Endodermal cell (in vitro differentiated cells): Measurements from ENCODE around the gene CHMP4A. TPM values are rescaled to one million over a fixed set of nuclear protein-coding genes. Genes with fewer than 3 reads are reported as not detected.

Experiments used
- DNase-seq: peaks from one replicate; pipeline ENCODE4 v3.0.0-alpha.2; 2017
- H3K27ac ChIP-seq: 2 replicates; pipeline ENCODE4 v1.5.1; 2013; ENCODE audit warnings: mild to moderate bottlenecking, low read depth, low read length, moderate library complexity
- H3K27me3 ChIP-seq: 2 replicates; pipeline ENCODE4 v1.6.1; 2013; ENCODE audit warnings: mild to moderate bottlenecking, low read length, moderate library complexity; ENCODE audit not compliant: insufficient read depth, control insufficient read depth, poor library complexity, severe bottlenecking
- H3K36me3 ChIP-seq: 2 replicates; pipeline ENCODE4 v1.7.0; 2013; ENCODE audit warnings: mild to moderate bottlenecking, low read length, moderate library complexity; ENCODE audit not compliant: control insufficient read depth, insufficient read depth
- H3K4me1 ChIP-seq: one replicate; pipeline ENCODE4 v1.7.0; 2013; ENCODE audit warnings: low read length; ENCODE audit not compliant: control insufficient read depth, insufficient read depth
- H3K4me3 ChIP-seq: 2 replicates; pipeline ENCODE4 v1.5.1; 2013; ENCODE audit warnings: mild to moderate bottlenecking, low read length, moderate library complexity
- H3K9ac ChIP-seq: 2 replicates; pipeline ENCODE4 v1.6.1; 2013; ENCODE audit warnings: mild to moderate bottlenecking, low read length, moderate library complexity; ENCODE audit not compliant: poor library complexity, severe bottlenecking; ENCODE audit errors: extremely low read depth
- H3K9me3 ChIP-seq: 2 replicates; pipeline ENCODE4 v1.6.1; 2013; ENCODE audit warnings: mild to moderate bottlenecking, low read length, moderate library complexity; ENCODE audit not compliant: control insufficient read depth
- H3K27ac Mint-ChIP-seq: 2 replicates; pipeline ENCODE4 v1.8.0; 2020; ENCODE audit warnings: mixed read lengths
- H3K27me3 Mint-ChIP-seq: 2 replicates; pipeline ENCODE4 v1.8.0; 2021; ENCODE audit warnings: mild to moderate bottlenecking, mixed read lengths; ENCODE audit not compliant: insufficient read depth
- H3K36me3 Mint-ChIP-seq: 2 replicates; pipeline ENCODE4 v1.8.0; 2020; ENCODE audit warnings: low read depth, mixed read lengths
- H3K4me1 Mint-ChIP-seq: 2 replicates; pipeline ENCODE4 v1.8.0; 2020; ENCODE audit warnings: mixed read lengths
- H3K4me3 Mint-ChIP-seq: 2 replicates; pipeline ENCODE4 v1.8.0; 2020; ENCODE audit warnings: mild to moderate bottlenecking, moderate library complexity, mixed read lengths
- H3K9me3 Mint-ChIP-seq: 2 replicates; pipeline ENCODE4 v1.8.0; 2020; ENCODE audit warnings: mild to moderate bottlenecking, mixed read lengths
- WGBS, 2 experiments: methylation state at CpG; one replicate each; pipeline versions ENCODE4 v1.1.5 to v1.1.7; 2013; ENCODE audit warnings: missing lambda C conversion rate in 2 of 2, mixed read lengths in 1 of 2; ENCODE audit not compliant: insufficient coverage in 1 of 2, insufficient read length in 1 of 2; 5-methylcytosine and 5-hydroxymethylcytosine counted together
- total RNA-seq, 2 donors: library from RNA; stranded (reverse); fragmentation: NEBNext Ultra II Directional in 1 of 2; extraction: Animal tissue kit (Norgen Biotek cat#: 25700) in 1 of 2; gene quantifications; 2 replicates in 1 of 2; 3 replicates in 1 of 2; pipeline ENCODE4 v1.2.1, GENCODE V29; 2021
- TF ChIP-seq, protein P1 (sequence below): fragments of 200-600 bp; sonication (generic); conservative IDR thresholded peaks from 2 replicates; pipeline ENCODE4 v1.5.0; 2021; ENCODE audit warnings: antibody characterized with exemption, mild to moderate bottlenecking

The CHMP4A gene
- total RNA-seq, 2 donors from 2014 or later, result 38.8 to 44.3 TPM

DNA sequence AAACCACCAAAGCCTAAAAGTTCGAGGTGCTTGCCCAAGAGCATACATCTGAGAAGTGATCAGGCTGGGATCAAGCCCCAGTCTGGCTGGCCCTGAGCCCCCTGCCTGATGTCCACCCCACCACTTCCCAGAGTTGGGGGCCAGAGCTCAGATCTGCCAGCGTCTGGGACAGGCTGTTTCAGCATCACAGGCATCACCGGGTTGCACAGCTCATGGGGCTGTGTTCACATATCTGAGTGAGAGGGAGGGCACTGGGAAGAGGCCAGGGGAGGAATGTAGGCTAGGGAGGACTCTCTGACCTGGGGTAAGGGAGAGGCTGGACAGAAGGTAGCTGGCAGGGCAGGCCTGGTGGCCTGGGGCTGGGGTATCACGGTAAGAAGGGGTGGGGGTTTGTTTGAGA is 43.7 kb upstream of the CHMP4A start:
- Histone ChIP-seq H3K9me3 (no peaks in the 10 kb centered on the region), H3K9ac (no peak overlapping the region), H3K27ac (no peak overlapping the region), H3K36me3 (no peaks in the 10 kb centered on the region), H3K27me3 (no peaks in the 10 kb centered on the region), H3K4me3 (no peak overlapping the region), H3K4me1 (no peaks in the 10 kb centered on the region)
- Mint-ChIP-seq H3K36me3 (peaks cover 4% of the 10 kb centered on the region), H3K9me3 (no peaks in the 10 kb centered on the region), H3K27ac (no peak overlapping the region), H3K4me3 (no peak overlapping the region), H3K27me3 (no peaks in the 10 kb centered on the region), H3K4me1 (no peaks in the 10 kb centered on the region)
- DNase-seq, result no peak
- TF ChIP-seq, protein P1, sequence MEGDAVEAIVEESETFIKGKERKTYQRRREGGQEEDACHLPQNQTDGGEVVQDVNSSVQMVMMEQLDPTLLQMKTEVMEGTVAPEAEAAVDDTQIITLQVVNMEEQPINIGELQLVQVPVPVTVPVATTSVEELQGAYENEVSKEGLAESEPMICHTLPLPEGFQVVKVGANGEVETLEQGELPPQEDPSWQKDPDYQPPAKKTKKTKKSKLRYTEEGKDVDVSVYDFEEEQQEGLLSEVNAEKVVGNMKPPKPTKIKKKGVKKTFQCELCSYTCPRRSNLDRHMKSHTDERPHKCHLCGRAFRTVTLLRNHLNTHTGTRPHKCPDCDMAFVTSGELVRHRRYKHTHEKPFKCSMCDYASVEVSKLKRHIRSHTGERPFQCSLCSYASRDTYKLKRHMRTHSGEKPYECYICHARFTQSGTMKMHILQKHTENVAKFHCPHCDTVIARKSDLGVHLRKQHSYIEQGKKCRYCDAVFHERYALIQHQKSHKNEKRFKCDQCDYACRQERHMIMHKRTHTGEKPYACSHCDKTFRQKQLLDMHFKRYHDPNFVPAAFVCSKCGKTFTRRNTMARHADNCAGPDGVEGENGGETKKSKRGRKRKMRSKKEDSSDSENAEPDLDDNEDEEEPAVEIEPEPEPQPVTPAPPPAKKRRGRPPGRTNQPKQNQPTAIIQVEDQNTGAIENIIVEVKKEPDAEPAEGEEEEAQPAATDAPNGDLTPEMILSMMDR, result no peak
- WGBS, 2 experiments, result 87 to 100% methylated on average over 2 to 4 of the region's 4 CpGs

GRCh38 chr14:24255931-24256711 is 42.8 kb upstream of the CHMP4A start:
- Mint-ChIP-seq H3K4me1 (no peaks in the 10 kb centered on the region), H3K9me3 (no peaks in the 10 kb centered on the region), H3K36me3 (peaks cover 4% of the 10 kb centered on the region), H3K27ac (no peak overlapping the region), H3K4me3 (no peak overlapping the region), H3K27me3 (no peaks in the 10 kb centered on the region)
- Histone ChIP-seq H3K9ac (no peak overlapping the region), H3K27me3 (no peaks in the 10 kb centered on the region), H3K4me3 (no peak overlapping the region), H3K36me3 (no peaks in the 10 kb centered on the region), H3K9me3 (no peaks in the 10 kb centered on the region), H3K4me1 (no peaks in the 10 kb centered on the region), H3K27ac (no peak overlapping the region)
- no peak for DNase-seq
- TF ChIP-seq, protein P1, result no peak
- 89 to 100% methylated on average over 5 to 12 of the region's 12 CpGs for WGBS, 2 experiments

DNA sequence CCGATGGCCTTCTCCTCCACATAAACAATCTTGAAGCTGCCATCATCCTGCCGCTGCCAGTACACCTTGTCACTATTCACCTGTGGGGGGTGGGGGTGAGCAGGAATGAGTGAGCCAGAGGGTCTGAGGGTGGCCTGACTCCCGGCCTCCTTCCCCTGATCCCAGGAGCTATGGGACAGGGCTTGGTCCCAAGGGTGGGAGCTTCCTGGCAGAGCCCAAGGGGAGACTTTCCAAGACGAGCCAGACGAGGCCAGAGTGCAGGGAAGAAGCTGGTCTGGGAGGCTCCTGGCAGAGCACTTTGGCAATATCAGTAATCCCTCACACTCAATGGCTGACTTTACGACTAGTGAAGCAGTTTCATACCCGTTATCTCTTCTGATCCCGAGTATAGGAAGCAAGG is 42.1 kb upstream of the CHMP4A start:
- no peaks in the 10 kb centered on the region for H3K4me1 ChIP-seq
- no peak overlapping the region for H3K27ac ChIP-seq
- no peak for DNase-seq
- Mint-ChIP-seq H3K27ac (no peak overlapping the region), H3K4me1 (no peaks in the 10 kb centered on the region), H3K4me3 (no peak overlapping the region), H3K27me3 (no peaks in the 10 kb centered on the region), H3K9me3 (no peaks in the 10 kb centered on the region), H3K36me3 (peaks cover 4% of the 10 kb centered on the region)
- 91 to 95% methylated on average over 6 to 8 of the region's 8 CpGs for WGBS, 2 experiments
- no peaks in the 10 kb centered on the region for H3K36me3 ChIP-seq
- H3K27me3 ChIP-seq, result no peaks in the 10 kb centered on the region
- no peak overlapping the region for H3K4me3 ChIP-seq
- TF ChIP-seq, protein P1, result no peak
- H3K9me3 ChIP-seq, result no peaks in the 10 kb centered on the region
- no peak overlapping the region for H3K9ac ChIP-seq
